Measurements from ENCODE around the gene CLEC18B.
"Not testable (repeated sequence)": the region's sequence is repeated elsewhere in the genome, so short reads cannot be mapped to it uniquely, and the experiment has no call there.

CLEC18B gene

DNA sequence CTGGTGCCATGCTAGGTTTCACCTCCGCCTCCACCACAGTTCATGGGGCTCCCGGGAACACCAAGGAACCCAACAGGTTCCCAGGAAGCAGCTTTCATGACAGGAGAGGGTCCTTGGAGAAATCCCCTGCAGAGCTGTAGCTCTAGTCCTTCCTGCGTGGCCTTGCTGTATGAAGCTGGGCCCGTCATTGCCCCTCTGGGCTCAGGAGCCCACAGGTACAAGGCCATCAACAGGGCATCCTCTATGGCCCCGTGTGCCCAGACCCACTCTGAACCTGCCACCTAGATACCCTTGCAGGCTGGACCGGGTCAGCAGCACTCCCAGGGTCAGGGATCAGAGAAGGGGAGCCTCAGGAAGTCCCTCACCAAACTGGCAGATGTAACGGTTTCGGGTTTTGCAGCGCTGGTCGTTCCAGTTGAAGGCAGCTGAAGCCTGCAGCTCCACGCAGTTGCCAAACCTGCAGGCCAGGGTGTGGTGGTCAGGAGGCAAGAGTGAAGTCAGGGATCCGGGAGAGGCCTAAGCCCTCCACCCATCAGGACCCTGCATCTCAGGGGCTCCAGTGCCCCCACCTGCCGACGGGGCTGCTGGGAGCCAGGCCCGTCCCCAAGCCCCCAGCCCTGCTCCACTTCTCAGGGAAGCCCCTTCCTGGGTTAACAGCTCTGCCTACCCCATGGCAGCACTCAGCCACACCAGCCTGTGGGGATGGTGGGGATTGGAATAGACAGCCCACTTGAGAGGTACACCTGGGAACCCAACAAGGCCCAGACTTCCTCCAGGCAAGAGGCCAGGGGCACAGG lies 11.9 kb downstream of the CLEC18B start:
- DNase-seq (ENCODE audit: extremely low read depth in 1 of 2, low read depth in 1 of 2), result not testable (repeated sequence)

DNA sequence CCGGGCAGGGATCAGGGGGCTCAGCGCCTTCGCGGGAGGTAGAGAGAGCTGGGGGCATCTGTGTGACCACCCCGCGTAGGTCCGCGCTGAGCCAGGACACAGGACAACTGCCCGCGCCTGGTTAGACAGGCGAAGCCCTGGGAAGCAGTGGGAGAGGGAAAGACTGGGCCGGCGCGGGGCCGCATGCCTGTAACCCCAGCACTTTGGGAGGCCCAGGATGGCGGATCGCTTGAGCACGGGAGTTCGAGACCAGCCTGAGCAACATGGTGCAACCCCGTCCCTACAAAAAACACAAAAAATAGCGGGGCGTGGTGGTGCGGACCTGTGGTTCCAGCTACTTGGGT lies 13.9 kb downstream of the CLEC18B start:
- DNase-seq (ENCODE audit: extremely low read depth in 1 of 2, low read depth in 1 of 2), result not testable (repeated sequence)

DNA sequence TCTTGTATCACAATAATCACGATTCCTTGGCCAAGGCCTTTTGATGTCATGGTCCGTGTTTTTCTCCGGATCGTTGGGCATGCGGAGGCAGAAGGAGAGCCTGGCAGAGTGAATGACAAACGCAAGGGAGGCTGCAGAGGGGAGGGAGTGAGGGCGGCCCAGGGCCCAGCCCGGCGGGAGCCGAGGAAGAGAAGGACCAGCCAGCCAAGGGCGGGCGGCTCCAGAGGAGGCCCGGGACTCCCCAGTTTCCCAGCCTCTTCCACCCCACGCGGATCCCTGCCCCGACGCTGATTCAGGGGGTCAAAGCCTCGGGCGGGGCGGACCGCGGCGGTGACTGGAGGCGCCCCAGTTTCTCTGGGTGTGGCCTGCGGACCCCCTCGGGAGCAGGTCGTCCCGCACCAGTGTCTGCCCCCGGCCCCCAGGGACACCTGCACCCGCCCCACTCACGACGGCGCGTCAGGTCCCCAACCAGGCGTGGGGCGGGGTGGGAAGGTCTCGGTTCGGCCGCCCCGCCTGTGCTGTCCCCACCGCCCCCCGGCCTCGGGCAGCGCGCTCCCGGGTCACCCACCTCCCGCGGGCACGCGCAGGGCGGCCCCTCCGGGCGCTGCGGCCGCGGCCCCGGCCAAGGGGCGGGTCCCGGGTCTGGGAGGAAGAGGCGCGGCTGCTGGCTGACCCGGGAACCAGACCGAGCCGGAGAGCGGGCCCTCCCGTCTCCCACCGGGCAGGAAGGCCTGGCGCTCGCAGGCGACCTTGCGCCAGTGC lies 14.5 kb downstream of the CLEC18B start:
- DNase-seq (ENCODE audit: extremely low read depth in 1 of 2, low read depth in 1 of 2), result not testable (repeated sequence)

DNA sequence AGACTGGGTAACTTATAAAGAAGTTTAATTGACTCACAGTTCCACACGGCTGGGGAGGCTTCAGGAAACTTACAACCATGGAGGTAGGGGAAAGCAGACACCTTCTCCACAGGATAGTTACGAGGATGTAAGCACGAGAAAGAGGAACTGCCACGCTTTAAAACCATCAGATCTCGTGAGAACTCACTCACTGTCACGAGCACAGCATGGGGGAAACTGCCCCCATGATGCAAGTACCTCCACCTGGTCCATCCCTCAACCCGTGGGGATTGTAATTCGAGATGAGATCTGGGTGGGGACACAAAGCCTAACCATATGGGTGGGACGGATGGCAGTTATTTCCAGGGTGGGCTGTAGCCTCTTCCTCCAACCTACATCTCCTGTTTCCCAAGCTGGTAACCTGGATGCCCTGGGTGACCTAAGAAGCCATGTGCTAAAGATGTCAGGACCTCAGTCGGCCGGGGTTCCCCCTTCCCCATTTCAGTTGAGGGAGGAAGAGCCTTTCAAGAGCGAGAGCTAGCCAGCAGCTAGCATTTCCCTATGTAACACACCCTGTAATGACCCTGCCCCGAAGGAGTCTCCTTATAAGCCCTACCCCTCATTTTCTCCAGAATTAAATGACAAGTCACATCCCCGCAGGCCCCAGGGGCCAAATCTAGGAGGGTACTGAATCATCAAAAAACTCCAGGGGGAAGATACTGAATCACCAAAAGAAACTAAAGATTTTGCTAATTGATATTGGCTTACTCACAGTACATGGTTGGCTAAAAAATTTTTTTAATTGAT lies 16.9 kb downstream of the CLEC18B start:
- DNase-seq (ENCODE audit: extremely low read depth in 1 of 2, low read depth in 1 of 2), result not testable (repeated sequence)

DNA sequence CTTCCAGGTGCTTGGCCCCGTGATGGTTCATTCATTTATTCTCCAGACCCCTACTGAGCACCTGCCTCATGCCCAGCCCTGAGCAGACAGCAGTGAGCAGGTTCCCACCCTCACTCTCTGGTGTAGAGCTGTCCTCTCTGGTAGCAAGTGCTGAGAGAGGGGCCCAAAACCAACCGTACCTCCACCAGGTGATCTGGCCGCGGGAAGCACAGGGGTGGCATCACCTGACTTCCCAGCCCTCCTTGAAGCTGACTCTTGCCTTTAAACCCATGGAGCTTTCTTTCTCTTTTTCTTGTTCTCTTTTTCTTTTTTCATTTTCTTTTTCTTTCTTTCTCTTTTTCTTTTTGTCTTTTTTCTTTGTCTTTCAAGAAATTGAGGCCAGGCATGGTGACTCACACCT lies 21.0 kb downstream of the CLEC18B start:
- not testable (repeated sequence) for DNase-seq (ENCODE audit: extremely low read depth in 1 of 2, low read depth in 1 of 2)

DNA sequence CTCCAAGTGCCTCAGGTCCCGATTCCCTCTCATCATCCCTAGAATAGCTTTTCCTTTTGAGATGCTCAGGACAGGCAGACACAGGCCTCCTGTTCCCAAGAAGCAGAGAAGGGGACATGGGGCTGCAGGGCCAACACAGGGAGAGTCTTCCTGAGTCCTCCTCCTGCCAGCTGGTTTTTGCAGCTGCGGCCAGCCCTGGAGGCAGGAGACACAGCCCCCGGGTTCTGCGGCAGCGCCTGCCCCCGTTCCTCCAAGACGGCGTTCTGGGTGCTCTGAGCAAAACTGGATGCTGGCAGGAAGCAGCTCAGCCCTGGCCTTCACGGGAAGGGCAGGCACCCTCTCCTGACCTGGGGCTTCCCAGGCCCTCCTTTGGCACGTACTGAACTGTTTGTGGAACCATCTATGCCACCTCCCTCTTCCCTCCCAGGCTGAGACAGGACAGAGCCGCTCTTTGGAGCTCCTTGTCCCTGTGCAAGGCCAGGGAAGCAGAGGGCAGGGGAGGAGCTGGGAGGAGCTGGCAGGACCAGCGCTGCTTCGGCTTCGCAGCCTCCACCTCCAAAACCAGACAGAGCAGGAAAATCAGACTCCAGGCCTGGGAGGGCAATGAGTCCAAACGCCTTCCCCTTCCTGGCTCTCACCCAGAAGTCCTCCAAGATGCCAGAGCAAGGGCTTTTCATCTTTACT lies 22.9 kb downstream of the CLEC18B start:
- DNase-seq (ENCODE audit: extremely low read depth in 1 of 2, low read depth in 1 of 2), result not testable (repeated sequence)

DNA sequence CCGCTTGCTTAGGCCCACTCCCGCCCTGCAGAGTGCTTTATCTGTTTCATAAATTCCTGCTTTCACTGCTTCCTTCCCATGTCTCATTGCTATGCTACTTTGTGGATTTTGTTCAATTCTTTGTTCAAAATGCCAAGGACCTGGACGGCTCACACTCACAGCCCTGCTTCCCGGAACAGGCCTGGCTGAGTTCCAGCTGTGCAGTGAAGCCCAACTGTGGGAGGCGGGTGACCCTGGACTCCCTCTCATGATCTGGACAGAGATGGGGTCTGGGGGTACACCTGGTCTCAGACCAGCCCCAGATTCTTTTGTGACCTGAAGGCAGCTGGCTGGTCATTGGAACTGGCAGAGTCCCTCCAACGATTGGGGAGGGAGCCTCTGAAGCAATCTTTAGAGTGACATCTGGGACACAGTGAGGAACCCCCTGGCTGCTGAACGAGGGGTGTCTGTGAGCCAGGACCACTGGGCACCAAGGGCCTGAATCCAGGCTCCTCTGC lies 24.7 kb downstream of the CLEC18B start:
- not testable (repeated sequence) for DNase-seq (ENCODE audit: extremely low read depth in 1 of 2, low read depth in 1 of 2)

DNA sequence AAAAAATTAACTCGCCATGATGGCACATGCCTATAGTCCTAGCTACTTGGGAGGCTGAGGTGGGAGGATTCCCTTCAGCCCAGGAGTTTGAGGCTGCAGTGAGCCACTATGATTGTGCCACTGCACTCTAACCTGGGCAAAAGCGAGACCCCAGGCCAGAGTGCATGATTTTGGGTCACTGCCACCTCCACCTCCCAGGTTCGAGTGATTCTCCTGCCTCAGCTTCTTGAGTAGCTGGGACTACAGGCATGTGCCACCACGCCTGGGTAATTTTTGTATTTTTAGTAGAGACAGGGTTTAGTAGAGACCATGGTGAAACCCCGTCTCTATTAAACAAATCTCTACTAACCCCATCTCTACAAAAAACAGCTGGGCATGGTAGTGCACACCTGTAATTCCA lies 26.7 kb downstream of the CLEC18B start:
- not testable (repeated sequence) for DNase-seq (ENCODE audit: extremely low read depth in 1 of 2, low read depth in 1 of 2)

DNA sequence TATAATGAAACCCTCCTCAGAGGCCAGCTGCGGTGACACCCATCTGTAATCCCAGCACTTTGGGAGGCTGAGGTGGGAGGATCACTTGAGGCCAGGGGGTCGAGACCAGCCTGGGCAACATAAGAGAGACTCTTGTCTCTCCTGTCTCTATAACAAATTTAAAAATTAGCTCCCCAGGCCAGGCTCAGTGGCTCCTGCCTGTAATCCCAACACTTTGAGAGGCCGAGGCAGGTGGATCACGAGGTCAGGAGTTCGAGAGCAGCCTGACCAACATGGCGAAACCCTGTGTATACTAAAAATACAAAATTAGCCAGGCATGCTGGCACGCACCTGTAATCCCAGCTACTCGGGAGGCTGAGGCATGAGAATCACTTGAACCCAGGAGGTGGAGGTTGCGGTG lies 27.1 kb downstream of the CLEC18B start:
- not testable (repeated sequence) for DNase-seq (ENCODE audit: extremely low read depth in 1 of 2, low read depth in 1 of 2)

DNA sequence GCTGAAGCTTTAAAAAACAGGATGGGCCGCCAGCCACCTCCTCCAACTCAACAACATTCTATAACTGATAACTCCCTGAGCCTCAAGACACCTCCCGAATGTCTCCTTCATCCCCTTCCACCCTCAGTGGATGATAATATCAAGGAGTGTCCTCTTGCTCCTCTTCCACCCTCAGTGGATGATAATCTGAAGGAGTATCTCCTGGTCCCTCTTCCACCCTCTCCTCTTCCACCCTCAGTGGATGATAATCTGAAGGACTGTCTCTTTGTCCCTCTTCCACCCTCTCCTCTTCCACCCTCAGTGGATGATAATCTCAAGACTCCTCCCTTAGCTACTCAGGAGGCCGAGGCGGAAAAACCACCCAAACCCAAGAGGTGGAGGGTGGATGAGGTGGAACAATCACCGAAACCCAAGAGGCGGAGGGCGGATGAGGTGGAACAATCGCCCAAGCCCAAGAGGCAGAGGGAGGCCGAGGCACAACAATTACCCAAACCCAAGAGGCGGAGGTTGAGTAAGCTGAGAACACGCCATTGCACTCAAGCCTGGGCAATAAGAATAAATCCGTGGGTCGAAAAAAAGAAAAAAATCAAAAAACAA lies 29.7 kb downstream of the CLEC18B start:
- not testable (repeated sequence) for DNase-seq (ENCODE audit: extremely low read depth in 1 of 2, low read depth in 1 of 2)

DNA sequence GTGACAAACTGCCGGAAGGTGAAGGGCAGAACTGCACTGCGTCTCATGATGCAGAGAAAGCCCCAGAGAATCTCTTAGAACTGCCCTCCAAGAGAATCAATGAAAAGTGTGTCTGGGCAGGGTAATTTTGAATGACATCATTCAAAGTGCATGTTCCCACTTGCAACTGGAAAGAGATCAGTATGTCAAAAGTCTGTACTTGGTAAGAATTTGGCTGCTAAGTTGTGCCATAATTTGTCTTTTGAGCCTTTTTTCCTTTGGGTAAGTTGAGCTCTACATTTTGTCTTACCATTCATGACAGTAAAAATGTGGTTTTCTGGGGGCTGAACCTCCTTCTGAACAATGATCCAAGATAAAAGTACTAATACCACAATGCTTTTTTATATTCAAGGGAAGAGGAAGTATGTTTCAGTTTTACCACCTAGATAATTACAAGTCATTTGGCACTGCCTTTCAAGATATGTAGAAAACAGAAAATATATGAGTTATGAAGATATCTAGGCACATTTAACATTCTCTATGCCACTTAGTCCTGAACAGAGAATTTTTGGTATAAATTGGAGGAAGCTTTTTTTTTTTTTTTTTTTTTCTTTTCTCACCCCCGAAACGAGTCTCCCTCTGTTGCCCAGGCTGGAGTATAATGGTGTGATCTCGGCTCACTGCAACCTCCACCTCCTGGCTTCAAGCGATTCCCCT lies 38.8 kb downstream of the CLEC18B start:
- not testable (repeated sequence) for DNase-seq (ENCODE audit: extremely low read depth in 1 of 2, low read depth in 1 of 2)

DNA sequence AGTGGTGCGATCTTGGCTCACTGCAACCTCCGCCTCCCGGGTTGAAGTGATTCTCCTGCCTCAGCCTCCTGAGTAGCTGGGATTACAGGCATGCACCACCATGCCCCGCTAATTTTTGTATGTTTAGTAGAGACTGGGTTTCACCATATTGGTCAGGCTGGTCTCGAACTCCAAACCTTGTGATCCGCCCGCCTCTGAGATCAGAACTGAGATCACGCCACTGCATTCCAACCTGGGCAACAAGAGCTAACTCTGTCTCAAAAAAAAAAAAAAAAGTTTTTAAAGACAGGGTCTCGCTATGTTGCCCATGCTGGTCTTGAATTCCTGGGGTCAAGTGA lies 47.5 kb downstream of the CLEC18B start:
- DNase-seq (ENCODE audit: extremely low read depth in 1 of 2, low read depth in 1 of 2), result not testable (repeated sequence)

DNA sequence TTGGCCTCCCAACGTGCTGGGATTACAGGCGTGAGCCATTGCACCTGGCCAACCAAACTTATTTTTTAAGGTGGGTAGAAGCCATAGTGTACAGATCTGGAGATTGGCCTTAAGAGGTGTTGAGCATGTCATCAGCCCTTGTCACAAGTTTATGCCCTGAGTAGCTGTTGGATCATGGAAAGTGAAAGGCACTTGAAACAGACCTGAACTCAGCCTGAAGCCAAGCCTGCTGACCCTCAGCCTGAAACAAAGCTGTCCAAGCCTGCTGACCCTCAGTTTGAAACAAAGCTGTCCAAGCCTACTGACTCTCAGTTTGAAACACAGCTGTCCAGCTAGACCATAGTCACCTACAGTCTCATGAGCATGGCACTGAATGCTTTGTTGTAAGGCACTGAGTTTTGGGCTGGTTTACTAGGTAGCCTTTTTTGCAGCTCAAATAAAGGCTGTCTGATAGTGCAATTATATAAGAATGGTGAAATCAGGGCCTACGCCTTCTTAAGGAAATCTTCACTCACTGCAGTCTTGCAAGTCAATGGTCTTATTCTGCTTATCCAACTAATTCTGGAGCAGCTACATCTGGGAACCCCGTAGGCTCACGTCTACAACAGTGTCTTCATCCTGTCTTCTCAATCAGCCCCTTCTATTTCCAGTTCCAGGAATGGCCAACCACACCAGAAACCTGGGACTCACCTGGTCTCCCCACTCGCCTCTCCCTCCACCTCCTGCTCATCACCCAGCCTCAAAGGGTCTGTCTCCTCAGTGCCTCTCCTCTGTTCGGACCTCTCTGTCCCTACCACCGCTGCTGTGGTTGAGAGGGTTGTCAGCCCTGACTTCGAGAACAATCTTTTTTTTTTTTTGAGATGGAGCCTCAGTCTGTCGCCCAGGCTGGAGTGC lies 48.1 kb downstream of the CLEC18B start:
- DNase-seq (ENCODE audit: extremely low read depth in 1 of 2, low read depth in 1 of 2), result no peak

DNA sequence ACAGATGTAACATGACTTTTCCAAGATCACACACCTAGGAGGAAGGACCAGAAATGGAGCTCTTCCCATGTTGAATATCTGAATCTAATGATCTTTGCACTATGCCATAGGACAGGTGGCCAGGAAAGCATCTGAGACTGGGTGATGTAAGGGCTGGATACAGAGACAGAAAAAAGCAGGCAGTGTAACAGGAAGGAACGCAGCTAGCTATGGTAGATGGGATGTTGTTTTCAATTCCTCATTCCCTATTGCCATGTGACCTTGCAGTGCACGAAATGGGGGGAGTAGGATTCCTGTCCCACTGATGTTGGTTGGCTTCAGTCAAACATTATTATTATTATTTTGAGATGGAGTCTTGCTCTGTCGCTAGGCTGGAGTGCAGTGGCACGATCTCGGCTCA lies 48.9 kb downstream of the CLEC18B start:
- no peak for DNase-seq (ENCODE audit: extremely low read depth in 1 of 2, low read depth in 1 of 2)

DNA sequence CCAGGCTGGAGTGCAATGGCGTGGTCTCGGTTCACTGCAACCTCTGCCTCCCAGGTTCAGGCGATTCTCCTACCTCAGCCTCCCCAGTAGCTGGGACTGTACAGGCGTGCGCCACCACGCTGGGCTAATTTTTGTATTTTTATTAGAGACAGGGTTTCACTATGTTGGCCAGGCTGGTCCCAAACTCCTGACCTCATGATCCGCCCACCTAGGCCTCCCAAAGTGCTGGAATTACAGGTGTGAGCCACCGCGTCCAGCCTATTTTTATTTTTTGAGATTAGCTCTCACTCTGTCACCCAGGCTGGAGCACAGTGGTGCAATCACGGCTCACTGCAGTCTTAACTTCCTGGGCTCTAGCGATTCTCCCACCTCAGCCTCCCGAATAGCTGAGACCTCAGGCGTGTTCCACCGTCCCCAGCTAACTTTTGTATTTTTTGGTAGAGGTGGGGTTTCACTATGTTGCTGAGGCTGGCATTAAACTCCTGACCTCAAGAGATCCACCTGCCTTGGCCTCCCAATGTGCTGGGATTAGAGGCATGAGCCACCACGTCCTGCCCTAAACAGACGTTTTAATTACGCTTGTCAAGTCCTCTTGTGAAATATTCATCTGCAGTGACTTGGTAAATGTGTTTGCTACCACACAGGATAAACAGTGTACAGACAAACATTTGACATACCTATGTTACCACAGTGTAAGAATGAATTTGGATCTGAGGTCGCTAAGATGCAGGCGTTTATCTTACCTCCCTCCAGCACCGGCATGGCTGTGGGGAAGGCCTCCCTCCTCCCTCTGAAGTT lies 50.7 kb downstream of the CLEC18B start:
- DNase-seq (ENCODE audit: extremely low read depth in 1 of 2, low read depth in 1 of 2), result not testable (repeated sequence)

DNA sequence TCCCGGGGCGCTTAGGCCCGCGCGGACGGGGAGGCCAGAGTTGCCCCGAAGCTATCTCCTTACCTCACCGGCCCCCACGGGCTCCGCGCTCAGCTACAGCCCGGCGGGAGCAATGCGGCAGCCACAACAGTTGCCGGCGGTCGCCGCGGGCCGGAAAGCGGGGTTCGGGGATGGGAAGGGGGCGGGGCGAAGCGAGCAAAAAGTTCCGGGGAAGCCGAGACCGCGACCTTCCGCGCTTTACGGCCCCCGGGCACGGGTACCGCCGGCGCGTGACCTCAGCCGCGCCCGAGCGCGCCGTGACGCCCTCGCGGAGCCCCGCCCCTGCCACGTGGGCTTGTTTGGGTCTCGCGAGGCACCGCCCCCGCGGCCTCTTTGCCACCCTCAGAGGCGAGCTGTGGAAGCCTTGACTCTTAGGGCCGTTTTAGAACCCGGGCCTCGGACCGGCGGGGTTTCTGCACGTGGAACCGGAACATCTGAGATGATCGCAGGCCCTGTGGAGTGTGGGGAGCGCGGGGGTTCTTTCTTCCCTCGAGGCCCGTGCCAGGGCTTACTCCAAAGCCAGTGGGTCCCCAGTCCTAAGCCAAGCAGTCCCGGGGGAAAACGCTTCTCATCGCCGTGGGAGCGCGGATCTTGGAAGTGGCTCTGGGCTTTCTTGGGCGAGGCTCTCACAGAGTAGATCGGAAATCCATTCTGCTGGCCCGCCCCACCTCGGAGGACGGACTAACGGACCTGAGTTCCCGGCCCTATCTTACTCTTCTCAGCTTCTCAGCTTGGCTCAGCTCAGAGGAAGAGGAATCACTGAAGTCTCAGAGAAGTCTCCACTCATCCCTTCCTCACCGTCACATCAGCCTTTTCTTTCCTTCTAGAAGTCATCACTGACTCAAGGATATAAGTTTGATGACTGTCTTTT lies 53.0 kb downstream of the CLEC18B start:
- DNase-seq (ENCODE audit: extremely low read depth in 1 of 2, low read depth in 1 of 2), result peak; percentile 96 to 97

DNA sequence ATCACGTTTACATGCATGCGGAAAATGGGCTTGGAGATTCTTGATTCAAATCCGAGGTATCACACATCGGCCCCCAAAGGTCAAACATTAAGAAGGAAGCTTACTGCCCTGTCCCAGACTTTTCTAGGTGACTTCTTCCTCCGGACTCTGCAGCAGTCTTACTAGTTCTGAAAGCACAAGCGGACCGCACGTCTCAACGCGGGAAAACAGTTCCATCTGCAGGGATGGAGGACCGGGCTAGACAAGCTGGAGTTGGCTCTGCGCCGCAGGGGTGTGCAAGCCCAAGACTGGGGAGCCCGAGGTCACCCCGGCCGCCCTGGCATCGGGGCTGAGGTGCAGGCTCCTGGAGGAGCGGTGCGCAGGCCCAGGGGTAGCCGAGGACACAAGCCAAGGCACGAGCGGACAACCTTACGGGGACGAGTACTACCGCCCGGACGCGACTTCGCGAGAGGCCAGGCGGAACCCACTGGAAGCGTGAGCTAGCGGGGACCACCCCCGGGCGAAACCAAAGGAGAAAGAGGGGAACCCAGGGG lies 53.7 kb downstream of the CLEC18B start:
- peak; percentile 5 to 15 for DNase-seq (ENCODE audit: extremely low read depth in 1 of 2, low read depth in 1 of 2)
